ENCODE results near the gene FAM193B.
"Not testable (repeated sequence)": the region's sequence is repeated elsewhere in the genome, so short reads cannot be mapped to it uniquely, and the experiment has no call there.

FAM193B gene

GRCh38 chr5:177537389-177538361 is 16.7 kb downstream of the FAM193B start:
- Histone ChIP-seq H3K27ac (ENCODE audit: low read depth, low read length) (no peak overlapping the region), H3K4me1 (ENCODE audit: insufficient read depth, low read length) (no peaks in the 10 kb centered on the region), H3K9me3 (ENCODE audit: insufficient read depth, low read depth, low read length) (no peaks in the 10 kb centered on the region), H3K4me3 (ENCODE audit: low read length) (no peak overlapping the region), H3K9ac (ENCODE audit: low read depth, low read length) (no peak overlapping the region), H3K27me3 (ENCODE audit: insufficient read depth, low read length) (no peaks in the 10 kb centered on the region), H3K36me3 (ENCODE audit: insufficient read depth, low read length) (peaks cover 69% of the 10 kb centered on the region)
- WGBS = 79% methylated on average over 15 of the region's 15 CpGs

- Histone ChIP-seq H3K27me3 (ENCODE audit: insufficient read depth, low read length) (no peaks in the 10 kb centered on the region), H3K4me3 (ENCODE audit: low read length) (no peak overlapping the region), H3K9me3 (ENCODE audit: insufficient read depth, low read depth, low read length) (no peaks in the 10 kb centered on the region), H3K36me3 (ENCODE audit: insufficient read depth, low read length) (peaks cover 75% of the 10 kb centered on the region), H3K4me1 (ENCODE audit: insufficient read depth, low read length) (no peaks in the 10 kb centered on the region), H3K27ac (ENCODE audit: low read depth, low read length) (no peak overlapping the region), H3K9ac (ENCODE audit: low read depth, low read length) (no peak overlapping the region)
- 94% methylated on average over 10 of the region's 10 CpGs for WGBS
Observed at GRCh38 chr5:177536386-177536785, 18.0 kb downstream of the FAM193B start.

DNA sequence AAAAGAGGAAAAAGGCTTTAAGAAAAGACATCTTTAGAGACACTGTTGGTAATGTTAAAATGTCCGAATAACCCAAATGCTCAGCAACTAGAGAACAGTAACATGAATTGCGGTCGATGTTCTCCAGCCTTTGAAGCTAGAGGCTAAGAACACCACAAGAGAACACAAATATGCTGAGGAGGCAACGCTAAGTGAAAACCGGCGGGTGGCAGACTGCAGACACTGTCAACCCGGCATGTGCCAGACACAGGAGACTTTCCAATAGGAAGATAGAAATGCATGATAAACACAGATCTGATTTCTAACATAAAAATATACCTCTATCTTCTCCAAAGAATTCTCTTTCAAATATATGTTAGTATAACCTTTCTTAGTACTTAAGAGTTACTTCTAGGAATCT is 19.2 kb downstream of the FAM193B start:
- Histone ChIP-seq H3K4me3 (ENCODE audit: low read length) (no peak overlapping the region), H3K27ac (ENCODE audit: low read depth, low read length) (no peak overlapping the region), H3K9ac (ENCODE audit: low read depth, low read length) (no peak overlapping the region), H3K4me1 (ENCODE audit: insufficient read depth, low read length) (no peaks in the 10 kb centered on the region), H3K9me3 (ENCODE audit: insufficient read depth, low read depth, low read length) (no peaks in the 10 kb centered on the region), H3K36me3 (ENCODE audit: insufficient read depth, low read length) (peaks cover 87% of the 10 kb centered on the region), H3K27me3 (ENCODE audit: insufficient read depth, low read length) (no peaks in the 10 kb centered on the region)
- 94% methylated on average over 7 of the region's 7 CpGs for WGBS

GRCh38 chr5:177534433-177534832 is 19.9 kb downstream of the FAM193B start:
- H3K27me3 ChIP-seq (ENCODE audit: insufficient read depth, low read length); H3K4me1 ChIP-seq (ENCODE audit: insufficient read depth, low read length); H3K4me3 ChIP-seq (ENCODE audit: low read length); H3K27ac ChIP-seq (ENCODE audit: low read depth, low read length); H3K9ac ChIP-seq (ENCODE audit: low read depth, low read length); H3K9me3 ChIP-seq (ENCODE audit: insufficient read depth, low read depth, low read length): not testable (repeated sequence)
- whole genome bisulfite sequencing = 98% methylated on average over 7 of the region's 7 CpGs
- peaks cover 93% of the 10 kb centered on the region for H3K36me3 ChIP-seq (ENCODE audit: insufficient read depth, low read length)

DNA sequence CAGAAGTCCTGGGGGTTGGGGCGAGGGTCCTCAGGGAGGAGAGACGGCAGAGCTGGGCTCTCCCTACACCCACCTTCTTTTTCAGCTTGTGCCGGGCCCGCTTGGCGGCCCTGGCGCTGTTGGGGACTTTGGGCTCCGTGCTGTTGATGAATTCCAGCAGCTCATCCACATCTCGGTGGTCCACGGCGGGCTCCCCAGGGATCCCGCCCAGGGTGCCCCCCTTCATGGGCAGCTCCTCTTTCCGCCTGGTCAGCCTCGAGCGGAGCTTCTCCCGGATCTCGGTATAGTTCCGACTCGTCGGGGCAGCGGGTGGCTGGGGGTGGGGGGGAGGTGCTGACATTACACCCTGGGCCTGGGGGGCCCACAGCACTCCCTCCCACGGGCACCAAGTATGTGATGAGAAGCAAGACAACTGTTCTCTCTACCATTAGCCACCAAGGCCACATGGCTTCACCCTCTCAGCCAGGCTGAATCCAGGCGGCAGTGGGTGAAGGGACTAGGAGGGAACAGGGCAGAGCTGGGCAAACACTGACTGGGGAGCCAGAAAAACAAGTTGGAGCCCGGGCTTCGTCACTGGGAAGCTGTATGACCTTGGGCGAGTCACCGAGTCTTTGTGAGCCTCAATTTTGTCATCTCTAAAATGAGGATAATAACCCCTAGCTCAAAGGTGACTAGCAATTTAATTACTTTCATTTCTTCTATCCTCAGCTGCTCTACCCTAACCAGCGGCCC is 23.0 kb downstream of the FAM193B start:
- Histone ChIP-seq H3K9me3 (ENCODE audit: insufficient read depth, low read depth, low read length) (no peaks in the 10 kb centered on the region), H3K4me3 (ENCODE audit: low read length) (no peak overlapping the region), H3K27me3 (ENCODE audit: insufficient read depth, low read length) (no peaks in the 10 kb centered on the region), H3K27ac (ENCODE audit: low read depth, low read length) (no peak overlapping the region), H3K4me1 (ENCODE audit: insufficient read depth, low read length) (no peaks in the 10 kb centered on the region), H3K9ac (ENCODE audit: low read depth, low read length) (no peak overlapping the region), H3K36me3 (ENCODE audit: insufficient read depth, low read length) (peaks cover 92% of the 10 kb centered on the region)
- 97% methylated on average over 27 of the region's 27 CpGs for WGBS

DNA sequence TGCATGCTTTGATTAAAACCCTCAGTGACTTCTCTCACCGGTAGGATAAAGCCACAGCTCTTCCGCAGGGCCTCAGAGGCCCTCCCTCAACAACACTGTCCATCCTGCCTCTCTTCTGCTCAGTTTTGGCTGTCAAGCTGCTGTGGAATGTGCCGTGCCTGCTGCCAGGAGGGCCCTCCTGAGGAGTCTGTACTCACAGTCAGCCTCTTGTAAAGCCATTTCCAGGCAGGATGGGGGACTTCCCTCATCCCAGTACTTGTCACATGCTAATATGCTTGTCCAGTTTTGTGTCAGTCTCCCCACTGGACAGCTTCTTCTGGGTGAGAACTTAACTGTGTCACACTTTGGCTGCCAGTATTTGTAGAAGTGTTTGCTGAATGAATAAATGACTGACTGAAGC is 23.7 kb downstream of the FAM193B start:
- no peak overlapping the region for H3K9ac ChIP-seq (ENCODE audit: low read depth, low read length)
- H3K9me3 ChIP-seq (ENCODE audit: insufficient read depth, low read depth, low read length) = no peaks in the 10 kb centered on the region
- H3K4me1 ChIP-seq (ENCODE audit: insufficient read depth, low read length) = no peaks in the 10 kb centered on the region
- no peak overlapping the region for H3K4me3 ChIP-seq (ENCODE audit: low read length)
- WGBS = 94% methylated on average over 3 of the region's 3 CpGs
- peaks cover 92% of the 10 kb centered on the region for H3K36me3 ChIP-seq (ENCODE audit: insufficient read depth, low read length)
- no peak overlapping the region for H3K27ac ChIP-seq (ENCODE audit: low read depth, low read length)
- H3K27me3 ChIP-seq (ENCODE audit: insufficient read depth, low read length) = no peaks in the 10 kb centered on the region

DNA sequence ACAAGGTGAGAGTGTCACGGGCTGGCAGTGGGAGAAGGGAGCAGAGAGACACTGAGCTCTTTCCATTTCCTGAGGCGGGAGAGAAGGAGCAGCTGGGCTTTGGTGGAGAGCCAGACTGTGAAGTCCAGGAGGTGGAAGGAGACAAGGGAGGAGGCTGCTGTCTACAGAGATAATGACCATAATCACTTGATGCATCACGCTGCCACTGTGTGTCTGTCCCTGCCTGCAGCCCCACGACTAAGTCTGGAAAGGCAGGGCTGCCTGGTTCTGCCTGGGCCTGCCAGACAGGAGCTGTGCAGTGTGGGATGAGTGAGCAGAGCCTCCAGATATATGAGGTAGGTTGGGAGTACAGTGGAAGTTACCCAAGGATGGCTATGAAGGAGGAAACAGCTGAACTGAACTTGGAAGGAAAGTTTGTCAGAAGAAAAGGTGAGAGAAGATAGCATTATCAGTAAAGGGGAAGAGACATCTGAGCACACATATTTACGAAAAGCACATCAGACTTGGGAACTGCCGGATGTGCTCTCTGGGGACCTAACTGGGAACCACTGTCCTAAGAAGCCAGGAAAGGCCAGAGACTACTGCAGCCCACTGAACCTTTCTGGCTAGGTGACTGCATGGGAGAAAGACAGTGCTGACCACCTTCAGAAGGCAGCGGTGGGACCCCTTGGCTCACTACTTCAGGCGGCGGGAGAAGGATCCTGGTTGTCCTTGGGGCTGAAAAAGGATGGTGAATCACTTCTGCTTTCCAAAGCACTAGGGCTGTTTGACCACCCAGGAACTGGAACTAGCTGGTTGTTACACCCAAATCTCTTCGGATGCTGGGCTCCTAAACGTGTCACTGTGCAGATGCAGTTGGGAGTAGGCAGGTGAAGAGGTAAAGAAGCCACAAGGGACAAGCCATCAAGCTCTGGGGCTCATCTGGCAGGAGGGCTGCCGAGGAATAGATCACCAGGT is 24.8 kb downstream of the FAM193B start:
- no peaks in the 10 kb centered on the region for H3K9me3 ChIP-seq (ENCODE audit: insufficient read depth, low read depth, low read length)
- H3K4me3 ChIP-seq (ENCODE audit: low read length) = no peak overlapping the region
- H3K4me1 ChIP-seq (ENCODE audit: insufficient read depth, low read length) = no peaks in the 10 kb centered on the region
- H3K36me3 ChIP-seq (ENCODE audit: insufficient read depth, low read length) = peaks cover 92% of the 10 kb centered on the region
- no peak overlapping the region for H3K9ac ChIP-seq (ENCODE audit: low read depth, low read length)
- H3K27ac ChIP-seq (ENCODE audit: low read depth, low read length) = no peak overlapping the region
- WGBS = 92% methylated on average over 12 of the region's 12 CpGs
- H3K27me3 ChIP-seq (ENCODE audit: insufficient read depth, low read length) = no peaks in the 10 kb centered on the region

- Histone ChIP-seq H3K36me3 (ENCODE audit: insufficient read depth, low read length) (peaks cover 95% of the 10 kb centered on the region), H3K27me3 (ENCODE audit: insufficient read depth, low read length) (no peaks in the 10 kb centered on the region), H3K27ac (ENCODE audit: low read depth, low read length) (no peak overlapping the region), H3K9ac (ENCODE audit: low read depth, low read length) (no peak overlapping the region), H3K4me1 (ENCODE audit: insufficient read depth, low read length) (no peaks in the 10 kb centered on the region), H3K4me3 (ENCODE audit: low read length) (no peak overlapping the region), H3K9me3 (ENCODE audit: insufficient read depth, low read depth, low read length) (no peaks in the 10 kb centered on the region)
- 94% methylated on average over 10 of the region's 10 CpGs for WGBS
Observed at GRCh38 chr5:177528631-177529030, 25.7 kb downstream of the FAM193B start.

- Histone ChIP-seq H3K9me3 (ENCODE audit: insufficient read depth, low read depth, low read length) (no peaks in the 10 kb centered on the region), H3K4me1 (ENCODE audit: insufficient read depth, low read length) (no peaks in the 10 kb centered on the region), H3K4me3 (ENCODE audit: low read length) (no peak overlapping the region), H3K36me3 (ENCODE audit: insufficient read depth, low read length) (peaks cover 94% of the 10 kb centered on the region), H3K27ac (ENCODE audit: low read depth, low read length) (no peak overlapping the region), H3K27me3 (ENCODE audit: insufficient read depth, low read length) (no peaks in the 10 kb centered on the region), H3K9ac (ENCODE audit: low read depth, low read length) (no peak overlapping the region)
- 94% methylated on average over 8 of the region's 8 CpGs for WGBS
Observed at GRCh38 chr5:177527595-177527994, 26.8 kb downstream of the FAM193B start.

- WGBS = 96% methylated on average over 6 of the region's 6 CpGs
- Histone ChIP-seq H3K4me3 (ENCODE audit: low read length) (no peak overlapping the region), H3K9ac (ENCODE audit: low read depth, low read length) (no peak overlapping the region), H3K4me1 (ENCODE audit: insufficient read depth, low read length) (no peaks in the 10 kb centered on the region), H3K9me3 (ENCODE audit: insufficient read depth, low read depth, low read length) (no peaks in the 10 kb centered on the region), H3K27me3 (ENCODE audit: insufficient read depth, low read length) (no peaks in the 10 kb centered on the region), H3K27ac (ENCODE audit: low read depth, low read length) (no peak overlapping the region), H3K36me3 (ENCODE audit: insufficient read depth, low read length) (peaks cover 91% of the 10 kb centered on the region)
Observed at GRCh38 chr5:177526791-177527190, 27.6 kb downstream of the FAM193B start.
